ENCODE data around the gene KDM3A.

DNA sequence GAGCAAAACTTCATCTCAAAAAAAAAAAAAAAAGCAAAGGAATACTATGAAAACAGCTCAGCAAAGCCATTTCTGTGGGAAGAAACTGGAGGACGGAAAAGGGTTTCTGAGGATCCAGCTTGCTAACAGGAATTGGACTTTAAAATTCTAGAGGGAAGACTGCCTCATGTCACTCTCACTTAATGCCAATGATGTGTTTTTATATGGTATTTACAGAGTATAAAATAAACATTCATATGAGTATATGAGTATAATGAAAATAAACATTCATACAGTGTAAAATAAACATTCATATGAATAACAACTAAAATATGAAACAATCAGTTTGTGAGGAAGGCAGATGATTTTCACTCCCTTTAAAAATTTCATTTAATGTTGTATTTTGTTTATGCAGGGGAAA, 78.2 kb downstream of the KDM3A start:
- TF ChIP-seq, protein P1, sequence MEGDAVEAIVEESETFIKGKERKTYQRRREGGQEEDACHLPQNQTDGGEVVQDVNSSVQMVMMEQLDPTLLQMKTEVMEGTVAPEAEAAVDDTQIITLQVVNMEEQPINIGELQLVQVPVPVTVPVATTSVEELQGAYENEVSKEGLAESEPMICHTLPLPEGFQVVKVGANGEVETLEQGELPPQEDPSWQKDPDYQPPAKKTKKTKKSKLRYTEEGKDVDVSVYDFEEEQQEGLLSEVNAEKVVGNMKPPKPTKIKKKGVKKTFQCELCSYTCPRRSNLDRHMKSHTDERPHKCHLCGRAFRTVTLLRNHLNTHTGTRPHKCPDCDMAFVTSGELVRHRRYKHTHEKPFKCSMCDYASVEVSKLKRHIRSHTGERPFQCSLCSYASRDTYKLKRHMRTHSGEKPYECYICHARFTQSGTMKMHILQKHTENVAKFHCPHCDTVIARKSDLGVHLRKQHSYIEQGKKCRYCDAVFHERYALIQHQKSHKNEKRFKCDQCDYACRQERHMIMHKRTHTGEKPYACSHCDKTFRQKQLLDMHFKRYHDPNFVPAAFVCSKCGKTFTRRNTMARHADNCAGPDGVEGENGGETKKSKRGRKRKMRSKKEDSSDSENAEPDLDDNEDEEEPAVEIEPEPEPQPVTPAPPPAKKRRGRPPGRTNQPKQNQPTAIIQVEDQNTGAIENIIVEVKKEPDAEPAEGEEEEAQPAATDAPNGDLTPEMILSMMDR (IDR thresholded peaks at IDR 0.05), result no peak
- no peak for TF ChIP-seq RORB (CRISPR knock-in tag; IDR thresholded peaks at IDR 0.05)
- TF ChIP-seq, protein P2, sequence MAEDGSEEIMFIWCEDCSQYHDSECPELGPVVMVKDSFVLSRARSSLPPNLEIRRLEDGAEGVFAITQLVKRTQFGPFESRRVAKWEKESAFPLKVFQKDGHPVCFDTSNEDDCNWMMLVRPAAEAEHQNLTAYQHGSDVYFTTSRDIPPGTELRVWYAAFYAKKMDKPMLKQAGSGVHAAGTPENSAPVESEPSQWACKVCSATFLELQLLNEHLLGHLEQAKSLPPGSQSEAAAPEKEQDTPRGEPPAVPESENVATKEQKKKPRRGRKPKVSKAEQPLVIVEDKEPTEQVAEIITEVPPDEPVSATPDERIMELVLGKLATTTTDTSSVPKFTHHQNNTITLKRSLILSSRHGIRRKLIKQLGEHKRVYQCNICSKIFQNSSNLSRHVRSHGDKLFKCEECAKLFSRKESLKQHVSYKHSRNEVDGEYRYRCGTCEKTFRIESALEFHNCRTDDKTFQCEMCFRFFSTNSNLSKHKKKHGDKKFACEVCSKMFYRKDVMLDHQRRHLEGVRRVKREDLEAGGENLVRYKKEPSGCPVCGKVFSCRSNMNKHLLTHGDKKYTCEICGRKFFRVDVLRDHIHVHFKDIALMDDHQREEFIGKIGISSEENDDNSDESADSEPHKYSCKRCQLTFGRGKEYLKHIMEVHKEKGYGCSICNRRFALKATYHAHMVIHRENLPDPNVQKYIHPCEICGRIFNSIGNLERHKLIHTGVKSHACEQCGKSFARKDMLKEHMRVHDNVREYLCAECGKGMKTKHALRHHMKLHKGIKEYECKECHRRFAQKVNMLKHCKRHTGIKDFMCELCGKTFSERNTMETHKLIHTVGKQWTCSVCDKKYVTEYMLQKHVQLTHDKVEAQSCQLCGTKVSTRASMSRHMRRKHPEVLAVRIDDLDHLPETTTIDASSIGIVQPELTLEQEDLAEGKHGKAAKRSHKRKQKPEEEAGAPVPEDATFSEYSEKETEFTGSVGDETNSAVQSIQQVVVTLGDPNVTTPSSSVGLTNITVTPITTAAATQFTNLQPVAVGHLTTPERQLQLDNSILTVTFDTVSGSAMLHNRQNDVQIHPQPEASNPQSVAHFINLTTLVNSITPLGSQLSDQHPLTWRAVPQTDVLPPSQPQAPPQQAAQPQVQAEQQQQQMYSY (CRISPR knock-in tag; IDR thresholded peaks at IDR 0.05), result no peak
- no peak for TF ChIP-seq ZNF121 (CRISPR knock-in tag; IDR thresholded peaks at IDR 0.05)
- TF ChIP-seq CREB1 (CRISPR knock-in tag; IDR thresholded peaks at IDR 0.05), result no peak
- TF ChIP-seq FOXK1 (CRISPR knock-in tag; IDR thresholded peaks at IDR 0.05), result no peak
- no peak for TF ChIP-seq CREM (CRISPR knock-in tag; IDR thresholded peaks at IDR 0.05)
- no peak for TF ChIP-seq ETV6 (CRISPR knock-in tag; IDR thresholded peaks at IDR 0.05)
- TF ChIP-seq SMAD3 (CRISPR knock-in tag; IDR thresholded peaks at IDR 0.05; ENCODE audit: borderline replicate concordance), result no peak
- TF ChIP-seq, protein P3, sequence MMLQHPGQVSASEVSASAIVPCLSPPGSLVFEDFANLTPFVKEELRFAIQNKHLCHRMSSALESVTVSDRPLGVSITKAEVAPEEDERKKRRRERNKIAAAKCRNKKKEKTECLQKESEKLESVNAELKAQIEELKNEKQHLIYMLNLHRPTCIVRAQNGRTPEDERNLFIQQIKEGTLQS (CRISPR knock-in tag; conservative IDR thresholded peaks at IDR 0.05), result no peak
- TF ChIP-seq, protein P4, sequence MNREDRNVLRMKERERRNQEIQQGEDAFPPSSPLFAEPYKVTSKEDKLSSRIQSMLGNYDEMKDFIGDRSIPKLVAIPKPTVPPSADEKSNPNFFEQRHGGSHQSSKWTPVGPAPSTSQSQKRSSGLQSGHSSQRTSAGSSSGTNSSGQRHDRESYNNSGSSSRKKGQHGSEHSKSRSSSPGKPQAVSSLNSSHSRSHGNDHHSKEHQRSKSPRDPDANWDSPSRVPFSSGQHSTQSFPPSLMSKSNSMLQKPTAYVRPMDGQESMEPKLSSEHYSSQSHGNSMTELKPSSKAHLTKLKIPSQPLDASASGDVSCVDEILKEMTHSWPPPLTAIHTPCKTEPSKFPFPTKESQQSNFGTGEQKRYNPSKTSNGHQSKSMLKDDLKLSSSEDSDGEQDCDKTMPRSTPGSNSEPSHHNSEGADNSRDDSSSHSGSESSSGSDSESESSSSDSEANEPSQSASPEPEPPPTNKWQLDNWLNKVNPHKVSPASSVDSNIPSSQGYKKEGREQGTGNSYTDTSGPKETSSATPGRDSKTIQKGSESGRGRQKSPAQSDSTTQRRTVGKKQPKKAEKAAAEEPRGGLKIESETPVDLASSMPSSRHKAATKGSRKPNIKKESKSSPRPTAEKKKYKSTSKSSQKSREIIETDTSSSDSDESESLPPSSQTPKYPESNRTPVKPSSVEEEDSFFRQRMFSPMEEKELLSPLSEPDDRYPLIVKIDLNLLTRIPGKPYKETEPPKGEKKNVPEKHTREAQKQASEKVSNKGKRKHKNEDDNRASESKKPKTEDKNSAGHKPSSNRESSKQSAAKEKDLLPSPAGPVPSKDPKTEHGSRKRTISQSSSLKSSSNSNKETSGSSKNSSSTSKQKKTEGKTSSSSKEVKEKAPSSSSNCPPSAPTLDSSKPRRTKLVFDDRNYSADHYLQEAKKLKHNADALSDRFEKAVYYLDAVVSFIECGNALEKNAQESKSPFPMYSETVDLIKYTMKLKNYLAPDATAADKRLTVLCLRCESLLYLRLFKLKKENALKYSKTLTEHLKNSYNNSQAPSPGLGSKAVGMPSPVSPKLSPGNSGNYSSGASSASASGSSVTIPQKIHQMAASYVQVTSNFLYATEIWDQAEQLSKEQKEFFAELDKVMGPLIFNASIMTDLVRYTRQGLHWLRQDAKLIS (CRISPR knock-in tag; IDR thresholded peaks at IDR 0.05; ENCODE audit: borderline replicate concordance), result no peak
- TF ChIP-seq ESRRA (CRISPR knock-in tag; IDR thresholded peaks at IDR 0.05; ENCODE audit: borderline replicate concordance), result no peak

All from WTC11 (cell line).